ENCODE results near the gene TAPBPL. TPM values are rescaled to one million over a fixed set of nuclear protein-coding genes. Genes with fewer than 3 reads are reported as not detected.

The TAPBPL gene
- total RNA-seq, 1 donor from 2014 or later, result 13.1 TPM

Other genes with a start within 250 kb of the TAPBPL start
- gene PLEKHG6, start 141.4 kb upstream of the TAPBPL start, total RNA-seq, result 0.47 TPM
- 44.0 TPM for gene TNFRSF1A, start 110.0 kb upstream of the TAPBPL start, total RNA-seq
- 1.7 TPM for gene SCNN1A, start 76.5 kb upstream of the TAPBPL start, total RNA-seq
- gene LTBR, start 67.9 kb upstream of the TAPBPL start, total RNA-seq, result 32.9 TPM
- 0.20 TPM for gene CD27, start 7.1 kb upstream of the TAPBPL start, total RNA-seq
- gene VAMP1, start 18.6 kb downstream of the TAPBPL start, total RNA-seq, result 3.6 TPM
- 275 TPM for gene MRPL51, start 41.2 kb downstream of the TAPBPL start, total RNA-seq
- gene NCAPD2, start 42.1 kb downstream of the TAPBPL start, total RNA-seq, result 13.1 TPM
- 4,526 TPM for gene GAPDH, start 82.5 kb downstream of the TAPBPL start, total RNA-seq
- gene IFFO1, start 104.0 kb downstream of the TAPBPL start, total RNA-seq, result 14.9 TPM
- gene NOP2, start 116.2 kb downstream of the TAPBPL start, total RNA-seq, result 16.1 TPM
- 159 TPM for gene CHD4, start 155.3 kb downstream of the TAPBPL start, total RNA-seq
- 8.6 TPM for gene LPAR5, start 183.9 kb downstream of the TAPBPL start, total RNA-seq
- gene ACRBP, start 195.4 kb downstream of the TAPBPL start, total RNA-seq, result 2.2 TPM
- gene ING4, start 211.1 kb downstream of the TAPBPL start, total RNA-seq, result 30.1 TPM
- 31.8 TPM for gene ZNF384, start 237.3 kb downstream of the TAPBPL start, total RNA-seq
- 0.25 TPM for gene PIANP, start 248.8 kb downstream of the TAPBPL start, total RNA-seq